HCT116 (cell line): ENCODE results near the gene RAMP3. TPM values are rescaled to one million over a fixed set of nuclear protein-coding genes. Genes with fewer than 3 reads are reported as not detected.

Experiments
- ATAC-seq: fragments of 200-7000 bp; cut with Tn5 transposase; 2 replicates; pipeline ENCODE4 v1.9.1; 2020; ENCODE audit warnings: mild to moderate bottlenecking, moderate library complexity
- BruUV-seq: library from RNA; stranded (reverse); fragments of 400-500 nt; replicated peaks from 2 replicates; lab custom pipeline; 2021; lab: Mats Ljungman, UMichigan
- CTCF ChIA-PET: fragments of 300-600 bp; sonication (Branson Sonifier 250); formaldehyde crosslinking; loops from one replicate; lab custom pipeline; 2021; ENCODE audit warnings: antibody characterized with exemption; lab: Charles Lee
- POLR2A ChIA-PET: fragments of 300-600, 350-600 bp; sonication (Branson Sonifier 250); formaldehyde crosslinking; loops from one replicate; lab custom pipeline; 2021; ENCODE audit warnings: antibody characterized with exemption; lab: Charles Lee
- RAD21 ChIA-PET, 2 experiments: fragments of 300-600 bp; sonication (Branson Sonifier 250); formaldehyde crosslinking; loops; one replicate each; lab custom pipeline; 2023; ENCODE audit warnings: low total read pairs in 2 of 2; ENCODE audit not compliant: uncharacterized antibody in 2 of 2, unreplicated experiment in 2 of 2, low non-redundant PET in 1 of 2; lab: Charles Lee
- DNase-seq: peaks from one replicate; pipeline ENCODE4 v3.0.0-alpha.2; 2010; ENCODE audit warnings: low read depth, low spot score
- H2AFZ ChIP-seq: fragments of 200-600 bp; shearing (Covaris generic), sonication (generic); 2 replicates; pipeline ENCODE4 v1.6.1; 2017; ENCODE audit warnings: low read depth, mixed run types, mixed read lengths, antibody characterized with exemption, low read length; ENCODE audit not compliant: poor library complexity, severe bottlenecking
- H3K27ac ChIP-seq: 2 replicates; pipeline ENCODE4 v1.5.1; 2012; ENCODE audit warnings: low read depth, low read length
- H3K27me3 ChIP-seq: fragments of 200-600 bp; sonication (generic); 2 replicates; pipeline ENCODE4 v1.6.1; 2016; ENCODE audit warnings: mixed run types, low read length, mixed read lengths; ENCODE audit not compliant: insufficient read depth
- H3K36me3 ChIP-seq, 2 experiments: fragments of 200-500 bp in 1 of 2; fragments of 200-600 bp in 1 of 2; sonication (Bioruptor generic) in 1 of 2; sonication (generic) in 1 of 2; 2 replicates each; pipeline versions ENCODE4 v1.5.1 to v1.6.1; 2014 to 2016; ENCODE audit warnings: low read length in 2 of 2, inconsistent platforms in 1 of 2, mixed read lengths in 1 of 2, mixed run types in 1 of 2; ENCODE audit not compliant: insufficient read depth in 2 of 2, control insufficient read depth in 1 of 2
- H3K4me1 ChIP-seq, 2 experiments: fragments of 200-600 bp in 1 of 2; sonication (generic) in 1 of 2; 2 replicates each; pipeline versions ENCODE4 v1.5.1 to v1.6.1; 2012 to 2017; ENCODE audit warnings: low read length in 2 of 2, inconsistent platforms in 1 of 2, mild to moderate bottlenecking in 1 of 2, mixed read lengths in 1 of 2, mixed run types in 1 of 2, moderate library complexity in 1 of 2; ENCODE audit not compliant: insufficient read depth in 2 of 2, control insufficient read depth in 1 of 2
- H3K4me2 ChIP-seq: fragments of 200-600 bp; sonication (generic); 2 replicates; pipeline ENCODE4 v1.6.1; 2017; ENCODE audit warnings: mixed run types, low read length, mixed read lengths
- H3K4me3 ChIP-seq, 2 experiments: fragments of 200-600 bp in 1 of 2; sonication (generic) in 1 of 2; replicated peaks in 1 of 2; 2 replicates each; pipeline ENCODE4 v1.5.1; 2011 to 2016; ENCODE audit warnings: low read length in 2 of 2, control low read depth in 1 of 2, low read depth in 1 of 2, mild to moderate bottlenecking in 1 of 2, mixed read lengths in 1 of 2, mixed run types in 1 of 2
- H3K79me2 ChIP-seq: fragments of 200-600 bp; sonication (generic); 2 replicates; pipeline ENCODE4 v1.6.1; 2017; ENCODE audit warnings: mild to moderate bottlenecking, mixed run types, low read length, moderate library complexity, mixed read lengths; ENCODE audit not compliant: insufficient read depth
- H3K9ac ChIP-seq: fragments of 200-600 bp; sonication (generic); 2 replicates; pipeline ENCODE4 v1.6.1; 2016; ENCODE audit warnings: low read length, mixed read lengths
- H3K9me2 ChIP-seq: fragments of 200-600 bp; sonication (generic), shearing (Covaris generic); 2 replicates; pipeline ENCODE4 v1.6.1; 2017; ENCODE audit warnings: mixed run types, mild to moderate bottlenecking, moderate library complexity; ENCODE audit not compliant: insufficient read depth
- H3K9me3 ChIP-seq, 2 experiments: fragments of 200-500 bp in 1 of 2; fragments of 200-600 bp in 1 of 2; sonication (Bioruptor generic) in 1 of 2; sonication (generic) in 1 of 2; 2 replicates each; pipeline ENCODE4 v1.6.1; 2014 to 2017; ENCODE audit warnings: low read length in 2 of 2, mixed read lengths in 2 of 2, inconsistent platforms in 1 of 2, low read depth in 1 of 2, mild to moderate bottlenecking in 1 of 2, mixed run types in 1 of 2, moderate library complexity in 1 of 2; ENCODE audit not compliant: control insufficient read depth in 1 of 2, insufficient read depth in 1 of 2
- H4K20me1 ChIP-seq: fragments of 200-600 bp; sonication (generic), shearing (Covaris generic); 2 replicates; pipeline ENCODE4 v1.6.1; 2017; ENCODE audit warnings: mixed run types, mild to moderate bottlenecking, moderate library complexity; ENCODE audit not compliant: insufficient read depth
- CEBPB ChIP-seq: IDR thresholded peaks from 2 replicates; pipeline ENCODE4 v1.6.1; 2012; ENCODE audit warnings: low read depth
- EGR1 ChIP-seq: IDR thresholded peaks from 2 replicates; pipeline ENCODE4 v1.6.1; 2012; ENCODE audit warnings: low read depth
- JUND ChIP-seq: IDR thresholded peaks from 2 replicates; pipeline ENCODE4 v1.6.1; 2012
- RAD21 ChIP-seq: IDR thresholded peaks from 2 replicates; pipeline ENCODE4 v1.6.1; 2012; ENCODE audit warnings: low read depth, mild to moderate bottlenecking
- SIN3A ChIP-seq: IDR thresholded peaks from 2 replicates; pipeline ENCODE4 v1.6.1; 2012; ENCODE audit warnings: low read depth
- SP1 ChIP-seq: IDR thresholded peaks from 2 replicates; pipeline ENCODE4 v1.6.1; 2012; ENCODE audit warnings: low read depth
- intact Hi-C: fragments of 100-400 bp; cut with micrococcal nuclease; formaldehyde crosslinking; loops from 2 replicates; pipeline ENCODE4 v1.10.0; 2022
- total RNA-seq: library from RNA; stranded (reverse); gene quantifications from one replicate; pipeline ENCODE4 v1.2.1, GENCODE V29; 2021; ENCODE audit not compliant: unreplicated experiment
- TF ChIP-seq, protein P1 (sequence below): IDR thresholded peaks from 2 replicates; pipeline ENCODE4 v1.6.1; 2011; ENCODE audit warnings: mild to moderate bottlenecking, low read length, moderate library complexity; ENCODE audit not compliant: insufficient replicate concordance; ENCODE audit errors: extremely low read depth
- TF ChIP-seq, protein P2 (sequence below): IDR thresholded peaks from 2 replicates; pipeline ENCODE4 v1.6.1; 2012
- TF ChIP-seq, protein P3 (sequence below): IDR thresholded peaks from 2 replicates; pipeline ENCODE4 v1.6.1; 2012

RAMP3 gene
- total RNA-seq, 1 experiment from 2014 or later: not detected

DNA sequence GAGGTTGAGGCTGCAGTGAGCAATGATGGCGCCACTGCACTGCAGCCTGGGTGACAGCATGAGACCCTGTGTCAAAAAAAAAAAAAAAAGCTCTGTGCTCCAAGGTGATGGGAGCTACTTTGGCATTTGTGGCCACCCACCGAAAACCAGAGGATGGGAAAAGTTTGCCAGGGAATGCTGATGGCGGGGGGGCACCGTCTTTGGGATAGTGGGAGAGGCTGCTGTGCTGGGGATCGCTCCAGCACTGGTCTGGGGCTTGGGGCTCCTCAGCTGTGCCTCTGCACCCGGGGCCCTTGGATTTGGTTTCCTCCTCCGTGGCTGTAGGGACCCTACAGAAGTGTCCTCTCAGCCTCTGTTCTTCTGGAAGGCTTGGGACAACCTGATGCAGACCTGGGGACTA lies 11.7 kb upstream of the RAMP3 start:
- no peaks in the 10 kb centered on the region; the same call in 1 of the 2 replicates for H3K27me3 ChIP-seq
- no peak for ATAC-seq
- BruUV-seq: no TSS peak

More for the DNA sequence above, 11.7 kb upstream of the RAMP3 start:
- H3K9me3 ChIP-seq: no peaks in the 10 kb centered on the region
- H3K4me2 ChIP-seq: no peak overlapping the region
- H3K27ac ChIP-seq: no peak overlapping the region
- ChIA-PET RAD21 (no interaction called here), POLR2A (no interaction called here), CTCF (no interaction called here)
- TF ChIP-seq EGR1 (no peak), SP1 (no peak), JUND (no peak), SIN3A (no peak), RAD21 (no peak), CEBPB (no peak)
- TF ChIP-seq, protein P1, sequence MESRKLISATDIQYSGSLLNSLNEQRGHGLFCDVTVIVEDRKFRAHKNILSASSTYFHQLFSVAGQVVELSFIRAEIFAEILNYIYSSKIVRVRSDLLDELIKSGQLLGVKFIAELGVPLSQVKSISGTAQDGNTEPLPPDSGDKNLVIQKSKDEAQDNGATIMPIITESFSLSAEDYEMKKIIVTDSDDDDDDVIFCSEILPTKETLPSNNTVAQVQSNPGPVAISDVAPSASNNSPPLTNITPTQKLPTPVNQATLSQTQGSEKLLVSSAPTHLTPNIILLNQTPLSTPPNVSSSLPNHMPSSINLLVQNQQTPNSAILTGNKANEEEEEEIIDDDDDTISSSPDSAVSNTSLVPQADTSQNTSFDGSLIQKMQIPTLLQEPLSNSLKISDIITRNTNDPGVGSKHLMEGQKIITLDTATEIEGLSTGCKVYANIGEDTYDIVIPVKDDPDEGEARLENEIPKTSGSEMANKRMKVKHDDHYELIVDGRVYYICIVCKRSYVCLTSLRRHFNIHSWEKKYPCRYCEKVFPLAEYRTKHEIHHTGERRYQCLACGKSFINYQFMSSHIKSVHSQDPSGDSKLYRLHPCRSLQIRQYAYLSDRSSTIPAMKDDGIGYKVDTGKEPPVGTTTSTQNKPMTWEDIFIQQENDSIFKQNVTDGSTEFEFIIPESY: no peak
- TF ChIP-seq, protein P2, sequence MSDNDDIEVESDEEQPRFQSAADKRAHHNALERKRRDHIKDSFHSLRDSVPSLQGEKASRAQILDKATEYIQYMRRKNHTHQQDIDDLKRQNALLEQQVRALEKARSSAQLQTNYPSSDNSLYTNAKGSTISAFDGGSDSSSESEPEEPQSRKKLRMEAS: no peak
- TF ChIP-seq, protein P3, sequence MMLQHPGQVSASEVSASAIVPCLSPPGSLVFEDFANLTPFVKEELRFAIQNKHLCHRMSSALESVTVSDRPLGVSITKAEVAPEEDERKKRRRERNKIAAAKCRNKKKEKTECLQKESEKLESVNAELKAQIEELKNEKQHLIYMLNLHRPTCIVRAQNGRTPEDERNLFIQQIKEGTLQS: no peak
- H3K9ac ChIP-seq: no peak overlapping the region
- no peaks in the 10 kb centered on the region for H3K9me2 ChIP-seq
- no peaks in the 10 kb centered on the region for H3K36me3 ChIP-seq
- no peaks in the 10 kb centered on the region for H3K4me1 ChIP-seq
- no peak overlapping the region for H2AFZ ChIP-seq
- DNase-seq: no peak
- intact Hi-C loops: no loop called here
- no peaks in the 10 kb centered on the region; the same call in 1 of the 2 replicates for H4K20me1 ChIP-seq
- no peaks in the 10 kb centered on the region for H3K79me2 ChIP-seq
- H3K4me3 ChIP-seq: no peak overlapping the region
